ENCODE measurements around the gene VPS52. TPM values are rescaled to one million over a fixed set of nuclear protein-coding genes. Genes with fewer than 3 reads are reported as not detected.

The VPS52 gene
- total RNA-seq, 1 donor from 2014 or later = 32.1 TPM

Other genes starting within 250 kb of the VPS52 start
- 1.4 TPM in 1 of 2 replicates, not detected in the other for gene HLA-DPA1, start 198.2 kb downstream of the VPS52 start, total RNA-seq
- 0.46 and 10.3 TPM in 2 replicates for gene HLA-DPB1, start 195.9 kb downstream of the VPS52 start, total RNA-seq
- 0.07 and 0.11 TPM in 2 replicates for gene COL11A2, start 79.4 kb downstream of the VPS52 start, total RNA-seq
- gene RXRB, start 71.2 kb downstream of the VPS52 start, total RNA-seq = 22.4 and 23.6 TPM in 2 replicates
- gene SLC39A7, start 71.0 kb downstream of the VPS52 start, total RNA-seq = 107 and 131 TPM in 2 replicates
- gene HSD17B8, start 67.2 kb downstream of the VPS52 start, total RNA-seq = 3.5 and 8.6 TPM in 2 replicates
- gene RING1, start 63.4 kb downstream of the VPS52 start, total RNA-seq = 23.0 and 27.5 TPM in 2 replicates
- gene RPS18, start 199 bp upstream of the VPS52 start, total RNA-seq = 2,993 and 4,478 TPM in 2 replicates
- 2.8 and 4.7 TPM in 2 replicates for gene B3GALT4, start 5.2 kb upstream of the VPS52 start, total RNA-seq
- 90.2 and 94.7 TPM in 2 replicates for gene WDR46, start 17.4 kb upstream of the VPS52 start, total RNA-seq
- 51.2 and 53.3 TPM in 2 replicates for gene PFDN6, start 17.7 kb upstream of the VPS52 start, total RNA-seq
- 39.4 and 42.5 TPM in 2 replicates for gene RGL2, start 27.1 kb upstream of the VPS52 start, total RNA-seq
- 48.7 and 71.1 TPM in 2 replicates for gene TAPBP, start 42.2 kb upstream of the VPS52 start, total RNA-seq
- 14.3 and 16.4 TPM in 2 replicates for gene ZBTB22, start 45.9 kb upstream of the VPS52 start, total RNA-seq
- gene DAXX, start 51.1 kb upstream of the VPS52 start, total RNA-seq = 48.6 and 49.9 TPM in 2 replicates
- 19.9 and 40.4 TPM in 2 replicates for gene KIFC1, start 119.9 kb upstream of the VPS52 start, total RNA-seq
- gene PHF1, start 139.1 kb upstream of the VPS52 start, total RNA-seq = 6.8 and 10.7 TPM in 2 replicates
- 49.5 and 51.8 TPM in 2 replicates for gene CUTA, start 146.2 kb upstream of the VPS52 start, total RNA-seq
- 1.5 and 2.2 TPM in 2 replicates for gene SYNGAP1, start 148.2 kb upstream of the VPS52 start, total RNA-seq
- 6.1 and 6.7 TPM in 2 replicates for gene ZBTB9, start 182.7 kb upstream of the VPS52 start, total RNA-seq

All from pulmonary artery endothelial cell (primary cell).